SK-N-SH (cell line): Measurements from ENCODE around the gene GALNT5. TPM values are rescaled to one million over a fixed set of nuclear protein-coding genes. Genes with fewer than 3 reads are reported as not detected.

ENCODE experiments used
- CTCF ChIA-PET: fragments of 300-600, 350-600 bp; formaldehyde crosslinking; extraction: SDS; loops from one replicate; lab custom pipeline; 2021; lab: Yijun Ruan, JAX
- POLR2A ChIA-PET: fragments of 350-600 bp; sonication (Branson Sonifier 250); formaldehyde crosslinking; extraction: SDS; loops from one replicate; lab custom pipeline; 2020; ENCODE audit warnings: antibody characterized with exemption, inconsistent platforms; lab: Yijun Ruan, JAX
- DNase-seq: peaks from one replicate; pipeline ENCODE4 v3.0.0; 2012
- H2AFZ ChIP-seq: fragments of 200-600 bp; sonication (generic); 2 replicates; pipeline ENCODE4 v1.8.1; 2016; ENCODE audit warnings: antibody characterized with exemption, mild to moderate bottlenecking, low read depth
- H3F3A ChIP-seq: fragments of 200-600 bp; sonication (generic); replicated peaks from 2 replicates; pipeline ENCODE3; 2016; ENCODE audit warnings: antibody characterized with exemption, mild to moderate bottlenecking; ENCODE audit not compliant: insufficient read depth
- H3K27ac ChIP-seq, 2 experiments: fragments of 200-500 bp in 1 of 2; fragments of 200-600 bp in 1 of 2; sonication (Bioruptor generic) in 1 of 2; sonication (generic), shearing (Covaris generic) in 1 of 2; 2 replicates each; pipeline versions ENCODE4 v1.5.1 to v1.6.1; 2014 to 2016; ENCODE audit warnings: low read depth in 2 of 2, inconsistent platforms in 1 of 2, low read length in 1 of 2, mild to moderate bottlenecking in 1 of 2, mixed read lengths in 1 of 2
- H3K27me3 ChIP-seq: fragments of 200-600 bp; sonication (generic), shearing (Covaris generic); 2 replicates; pipeline ENCODE4 v1.6.1; 2016; ENCODE audit warnings: mixed run types; ENCODE audit not compliant: insufficient read depth
- H3K36me3 ChIP-seq, 2 experiments: fragments of 200-500 bp in 1 of 2; fragments of 200-600 bp in 1 of 2; sonication (Bioruptor generic) in 1 of 2; sonication (generic) in 1 of 2; replicated peaks in 1 of 2; 2 replicates each; pipeline versions ENCODE3 to v1.5.1; 2014 to 2016; ENCODE audit warnings: low read length in 1 of 2, mild to moderate bottlenecking in 1 of 2; ENCODE audit not compliant: insufficient read depth in 2 of 2, control insufficient read depth in 1 of 2
- H3K4me1 ChIP-seq, 2 experiments: fragments of 200-500 bp in 1 of 2; fragments of 200-600 bp in 1 of 2; sonication (Bioruptor generic) in 1 of 2; sonication (generic), shearing (Covaris generic) in 1 of 2; 2 replicates each; pipeline versions ENCODE4 v1.5.1 to v1.6.1; 2014 to 2016; ENCODE audit warnings: low read depth in 1 of 2, low read length in 1 of 2, mixed run types in 1 of 2; ENCODE audit not compliant: insufficient read depth in 2 of 2, control insufficient read depth in 1 of 2
- H3K4me2 ChIP-seq: fragments of 200-600 bp; sonication (generic), shearing (Covaris generic); 2 replicates; pipeline ENCODE4 v1.6.1; 2017; ENCODE audit warnings: mixed run types
- H3K4me3 ChIP-seq, 2 experiments: fragments of 200-500 bp in 1 of 2; fragments of 200-600 bp in 1 of 2; sonication (Bioruptor generic) in 1 of 2; sonication (generic), shearing (Covaris generic) in 1 of 2; 2 replicates each; pipeline versions ENCODE4 v1.5.1 to v1.8.1; 2014 to 2016; ENCODE audit warnings: low read depth in 2 of 2, inconsistent platforms in 1 of 2, low read length in 1 of 2, mild to moderate bottlenecking in 1 of 2, mixed read lengths in 1 of 2, moderate library complexity in 1 of 2
- H3K79me2 ChIP-seq: fragments of 200-600 bp; sonication (generic); 2 replicates; pipeline ENCODE4 v1.8.1; 2017; ENCODE audit warnings: mild to moderate bottlenecking; ENCODE audit not compliant: insufficient read depth
- H3K9ac ChIP-seq: fragments of 200-600 bp; sonication (generic); 2 replicates; pipeline ENCODE4 v1.6.1; 2017; ENCODE audit warnings: mixed run types
- H3K9me2 ChIP-seq: fragments of 200-600 bp; sonication (generic); 2 replicates; pipeline ENCODE4 v1.6.1; 2017; ENCODE audit warnings: mixed run types
- H3K9me3 ChIP-seq: fragments of 200-600 bp; sonication (generic); 2 replicates; pipeline ENCODE4 v1.6.1; 2017; ENCODE audit warnings: mixed run types, mild to moderate bottlenecking, moderate library complexity
- H4K20me1 ChIP-seq: fragments of 200-600 bp; sonication (generic); 2 replicates; pipeline ENCODE4 v1.6.1; 2017; ENCODE audit warnings: mild to moderate bottlenecking, mixed run types; ENCODE audit not compliant: insufficient read depth
- CHD2 ChIP-seq: fragments of 150-350 bp; IDR thresholded peaks from 2 replicates; pipeline ENCODE4 v1.6.1; 2018; ENCODE audit warnings: low read length; ENCODE audit not compliant: partially characterized antibody
- ELF1 ChIP-seq: IDR thresholded peaks from 2 replicates; pipeline ENCODE4 v1.4.0; 2012
- EP300 ChIP-seq, 2 experiments: IDR thresholded peaks; 2 replicates each; pipeline versions ENCODE4 v1.4.0 to v1.6.1; 2012; ENCODE audit warnings: borderline replicate concordance in 1 of 2, low read depth in 1 of 2, low read length in 1 of 2
- FOSL2 ChIP-seq: IDR thresholded peaks from 2 replicates; pipeline ENCODE4 v1.4.0; 2012; ENCODE audit warnings: low read depth, mild to moderate bottlenecking, moderate library complexity, borderline replicate concordance
- FOXJ3 ChIP-seq: sonication (generic); formaldehyde crosslinking; IDR thresholded peaks from 2 replicates; pipeline ENCODE4 v1.5.1; 2020; ENCODE audit warnings: mild to moderate bottlenecking, missing genetic modification reagents
- FOXM1 ChIP-seq: IDR thresholded peaks from 2 replicates; pipeline ENCODE4 v1.4.0; 2012; ENCODE audit warnings: low read depth, mild to moderate bottlenecking
- GABPA ChIP-seq: IDR thresholded peaks from 2 replicates; pipeline ENCODE4 v1.4.0; 2012; ENCODE audit warnings: low read depth, mild to moderate bottlenecking
- GATA2 ChIP-seq: sonication (generic); formaldehyde crosslinking; IDR thresholded peaks from 2 replicates; pipeline ENCODE4 v1.5.0; 2020; ENCODE audit warnings: mild to moderate bottlenecking, missing genetic modification reagents
- IRF3 ChIP-seq: fragments of 150-350 bp; IDR thresholded peaks from 2 replicates; pipeline ENCODE4 v1.6.1; 2016; ENCODE audit warnings: mild to moderate bottlenecking, low read depth, low read length
- JUND ChIP-seq: IDR thresholded peaks from 2 replicates; pipeline ENCODE4 v1.4.0; 2012
- MXI1 ChIP-seq: IDR thresholded peaks from 2 replicates; pipeline ENCODE4 v1.6.1; 2012; ENCODE audit warnings: mild to moderate bottlenecking, low read depth, low read length, improper control_type of control experiment
- NFIC ChIP-seq: IDR thresholded peaks from 2 replicates; pipeline ENCODE4 v1.4.0; 2012; ENCODE audit warnings: borderline replicate concordance
- PBX3 ChIP-seq: IDR thresholded peaks from 2 replicates; pipeline ENCODE4; 2012
- POLR2AphosphoS5 ChIP-seq: IDR thresholded peaks from 2 replicates; pipeline ENCODE4 v1.6.1; 2012; ENCODE audit warnings: low read depth, low read length
- RAD21 ChIP-seq: IDR thresholded peaks from 2 replicates; pipeline ENCODE4 v1.6.1; 2012; ENCODE audit warnings: mild to moderate bottlenecking, low read length
- RCOR1 ChIP-seq: fragments of 150-350 bp; IDR thresholded peaks from 2 replicates; pipeline ENCODE4 v1.6.1; 2017; ENCODE audit warnings: antibody characterized with exemption, low read length
- RFX5 ChIP-seq: IDR thresholded peaks from 2 replicates; pipeline ENCODE4 v1.6.1; 2012; ENCODE audit warnings: mild to moderate bottlenecking, improper control_type of control experiment, low read length
- SIN3A ChIP-seq: IDR thresholded peaks from 2 replicates; pipeline ENCODE4 v1.6.1; 2012; ENCODE audit warnings: low read depth, mild to moderate bottlenecking, low read length, moderate library complexity, borderline replicate concordance
- SMC3 ChIP-seq: IDR thresholded peaks from 2 replicates; pipeline ENCODE4 v1.6.1; 2012; ENCODE audit warnings: low read depth, low read length, improper control_type of control experiment
- TAF1 ChIP-seq: IDR thresholded peaks from 2 replicates; pipeline ENCODE4 v1.6.1; 2012; ENCODE audit warnings: low read depth, mild to moderate bottlenecking, low read length, moderate library complexity, borderline replicate concordance
- TCF12 ChIP-seq: IDR thresholded peaks from 2 replicates; pipeline ENCODE4 v1.4.0; 2012
- YY1 ChIP-seq: IDR thresholded peaks from 2 replicates; pipeline ENCODE4 v1.4.0; 2012; ENCODE audit warnings: low read depth, mild to moderate bottlenecking
- ZBTB33 ChIP-seq: IDR thresholded peaks from 2 replicates; pipeline ENCODE4 v1.4.0; 2012; ENCODE audit warnings: low read depth, borderline replicate concordance
- WGBS: methylation state at CpG from one replicate; pipeline ENCODE4 v1.1.6; 2017; ENCODE audit warnings: low lambda C conversion rate; 5-methylcytosine and 5-hydroxymethylcytosine counted together
- polyA plus RNA-seq, 3 experiments: library from polyadenylated mRNA; depleted of rRNA; stranded (reverse); fragments of >200 nt; gene quantifications; 2 replicates each; pipeline ENCODE4 v1.2.3, GENCODE V29; 2012

GALNT5 gene
- polyA plus RNA-seq, 1 of the 3 experiments (the other 2 are of a cell fraction): 10.4 TPM

GRCh38 chr2:157221394-157221988, 36.0 kb upstream of the GALNT5 start:
- H3K9me2 ChIP-seq: no peaks in the 10 kb centered on the region
- H3K27me3 ChIP-seq: no peaks in the 10 kb centered on the region
- POLR2A ChIA-PET: no interaction called here
- no peak overlapping the region for H2AFZ ChIP-seq
- no peaks in the 10 kb centered on the region for H3K79me2 ChIP-seq
- CTCF ChIA-PET: interaction anchor here (0.9 to 1.3 kb wide), 2 partner anchors 9 to 28 kb away, joined by 3 read pairs; no protein-coding TSS in a partner anchor
- peaks cover 5% of the 10 kb centered on the region for H3F3A ChIP-seq
- H3K9ac ChIP-seq: no peak overlapping the region
- no peaks in the 10 kb centered on the region for H3K36me3 ChIP-seq
- H3K4me2 ChIP-seq: no peak overlapping the region
- H3K4me1 ChIP-seq: no peaks in the 10 kb centered on the region; a peak in 1 of 4 replicates
- no peaks in the 10 kb centered on the region for H3K9me3 ChIP-seq
- H3K27ac ChIP-seq: no peak overlapping the region
- no peak for DNase-seq
- no peak overlapping the region for H3K4me3 ChIP-seq
- no peaks in the 10 kb centered on the region for H4K20me1 ChIP-seq
- WGBS: 40% methylated on average over 2 of the region's 2 CpGs
- TF ChIP-seq POLR2AphosphoS5 (no peak), CHD2 (no peak), ZBTB33 (no peak), RFX5 (no peak), YY1 (no peak), GABPA (no peak), ELF1 (no peak), GATA2 (CRISPR knock-in tag) (no peak), SIN3A (no peak), EP300 (IDR thresholded peaks at IDR 0.05; ENCODE audit: borderline replicate concordance in 1 of 2, low read depth in 1 of 2, low read length in 1 of 2) (no peak), RCOR1 (no peak), JUND (no peak), SMC3 (no peak)

GRCh38 chr2:157223624-157224205, 33.8 kb upstream of the GALNT5 start:
- H3K27me3 ChIP-seq: no peaks in the 10 kb centered on the region
- no peak overlapping the region for H3K4me3 ChIP-seq
- no peaks in the 10 kb centered on the region for H3K36me3 ChIP-seq
- 36% methylated on average over 5 of the region's 5 CpGs for whole genome bisulfite sequencing
- no peaks in the 10 kb centered on the region for H3K9me3 ChIP-seq
- ChIA-PET POLR2A (no interaction called here), CTCF (no interaction called here)
- H4K20me1 ChIP-seq: no peaks in the 10 kb centered on the region
- H3K27ac ChIP-seq: no peak overlapping the region
- H3K9me2 ChIP-seq: no peaks in the 10 kb centered on the region
- no peak for DNase-seq
- H3F3A ChIP-seq: peaks cover 5% of the 10 kb centered on the region
- no peaks in the 10 kb centered on the region for H3K4me1 ChIP-seq
- no peaks in the 10 kb centered on the region for H3K79me2 ChIP-seq
- no peak overlapping the region for H3K9ac ChIP-seq
- H2AFZ ChIP-seq: no peak overlapping the region
- H3K4me2 ChIP-seq: no peak overlapping the region
- TF ChIP-seq TCF12 (no peak), SMC3 (no peak), RAD21 (no peak), FOXJ3 (no peak), NFIC (no peak), GABPA (no peak), FOSL2 (no peak), TAF1 (no peak), ZBTB33 (no peak), CHD2 (no peak), PBX3 (no peak), IRF3 (no peak), POLR2AphosphoS5 (no peak), FOXM1 (no peak), RCOR1 (no peak), MXI1 (no peak)
